ENCODE data around the gene DXO. TPM values are rescaled to one million over a fixed set of nuclear protein-coding genes. Genes with fewer than 3 reads are reported as not detected.

The DXO gene
- total and polyA plus RNA-seq, 11 donors, result 9.4 to 17.8 (median 12.8) TPM

GRCh38 chr6:31920811-31921210, 51.1 kb downstream of the DXO start:
- H3K4me3 ChIP-seq, result no peak overlapping the region
- H3K27ac ChIP-seq, result no peak overlapping the region
- H3K36me3 ChIP-seq, result no peaks in the 10 kb centered on the region
- no peaks in the 10 kb centered on the region for H3K9me3 ChIP-seq
- no peaks in the 10 kb centered on the region for H3K4me1 ChIP-seq
- intact Hi-C loops (cut with DNase I), result no loop called here
- no peak for TF ChIP-seq CTCF (IDR thresholded peaks at IDR 0.05)
- TF ChIP-seq POLR2A (IDR thresholded peaks at IDR 0.05), result no peak
- H3K27me3 ChIP-seq, result no peaks in the 10 kb centered on the region
- WGBS, 4 donors, result 77 to 89% (median 81%) methylated on average over 2 of the region's 2 CpGs
- ATAC-seq (peak in 1 of 4 donors; percentile 39), DNase-seq (no peak)

MicroRNAs encoded within 50 kb of the gene (microRNA counts, 767-probe panel; counts per million panel counts)
- microRNA hsa-miR-1236, result 0 to 71.6 counts per million in 2 donors

Small RNA genes within 50 kb of the gene (microRNA-seq; reads per million reads assigned to microRNA genes)
- 0 to 0.21 (median 0.10) reads per million in 4 donors for gene MIR1236

Other genes starting within 250 kb of the DXO start
Only the 30 nearest of the 33 such genes appear.
- 1 to 10 TPM in 7 of 9 donors, under 1 TPM in 2; 0.44 to 8.4 (median 1.9) TPM for gene MSH5, start 232.1 kb downstream of the DXO start, total RNA-seq
- 1 to 10 TPM; 1.0 to 2.3 TPM for gene MSH5, start 232.1 kb downstream of the DXO start, polyA plus RNA-seq
- gene SAPCD1, start 209.5 kb downstream of the DXO start, total RNA-seq, result 1 to 10 TPM in 1 of 9 donors, under 1 TPM in 2, not detected in 6; 0.73 to 1.5 (median 0.76) TPM
- gene SAPCD1, start 209.5 kb downstream of the DXO start, polyA plus RNA-seq, result under 1 TPM; 0.35 to 0.50 TPM
- 10 to 100 TPM in 7 of 9 donors, 1 to 10 TPM in 2; 8.0 to 25.8 (median 16.1) TPM for gene VWA7, start 194.8 kb downstream of the DXO start, total RNA-seq
- 1 to 10 TPM; 4.0 to 6.2 TPM for gene VWA7, start 194.8 kb downstream of the DXO start, polyA plus RNA-seq
- gene VARS1, start 176.4 kb downstream of the DXO start, total RNA-seq, result 10 to 100 TPM; 18.6 to 61.8 (median 26.1) TPM
- 10 to 100 TPM; 21.9 to 54.6 TPM for gene VARS1, start 176.4 kb downstream of the DXO start, polyA plus RNA-seq
- 10 to 100 TPM; 22.9 to 37.4 (median 25.9) TPM for gene LSM2, start 165.2 kb downstream of the DXO start, total RNA-seq
- gene LSM2, start 165.2 kb downstream of the DXO start, polyA plus RNA-seq, result 10 to 100 TPM; 27.5 to 64.7 TPM
- gene HSPA1L, start 156.9 kb downstream of the DXO start, total RNA-seq, result 1 to 10 TPM; 1.3 to 3.6 (median 1.8) TPM
- 1 to 10 TPM in 1 of 2 donors, under 1 TPM in 1; 0.95 to 1.9 TPM for gene HSPA1L, start 156.9 kb downstream of the DXO start, polyA plus RNA-seq
- 100 to 1,000 TPM; 169 to 412 (median 197) TPM for gene HSPA1A, start 156.6 kb downstream of the DXO start, total RNA-seq
- 100 to 1,000 TPM; 157 to 179 TPM for gene HSPA1A, start 156.6 kb downstream of the DXO start, polyA plus RNA-seq
- gene HSPA1B, start 144.4 kb downstream of the DXO start, total RNA-seq, result 100 to 1,000 TPM; 120 to 306 (median 146) TPM
- gene HSPA1B, start 144.4 kb downstream of the DXO start, polyA plus RNA-seq, result 100 to 1,000 TPM in 1 of 2 donors, 10 to 100 TPM in 1; 35.2 to 149 TPM
- 10 to 100 TPM; 18.7 to 39.5 (median 27.6) TPM for gene NEU1, start 109.3 kb downstream of the DXO start, total RNA-seq
- gene NEU1, start 109.3 kb downstream of the DXO start, polyA plus RNA-seq, result 10 to 100 TPM; 19.1 to 63.1 TPM
- gene SLC44A4, start 93.1 kb downstream of the DXO start, total RNA-seq, result not detected
- under 1 TPM in 1 of 2 donors, not detected in 1; 0.07 TPM for gene SLC44A4, start 93.1 kb downstream of the DXO start, polyA plus RNA-seq
- 10 to 100 TPM in 8 of 9 donors, 1 to 10 TPM in 1; 9.0 to 22.1 (median 14.8) TPM for gene EHMT2, start 74.4 kb downstream of the DXO start, total RNA-seq
- gene EHMT2, start 74.4 kb downstream of the DXO start, polyA plus RNA-seq, result 10 to 100 TPM; 12.9 to 15.2 TPM
- gene ZBTB12, start 70.1 kb downstream of the DXO start, total RNA-seq, result 1 to 10 TPM in 8 of 9 donors, under 1 TPM in 1; 0.99 to 4.3 (median 2.3) TPM
- 1 to 10 TPM; 2.2 to 2.8 TPM for gene ZBTB12, start 70.1 kb downstream of the DXO start, polyA plus RNA-seq
- gene C2, start 44.4 kb downstream of the DXO start, total RNA-seq, result 100 to 1,000 TPM in 1 of 9 donors, 10 to 100 TPM in 1, 1 to 10 TPM in 6, under 1 TPM in 1; 0.69 to 103 (median 5.3) TPM
- gene C2, start 44.4 kb downstream of the DXO start, polyA plus RNA-seq, result 1 to 10 TPM; 1.0 to 1.3 TPM
- gene CFB, start 26.0 kb downstream of the DXO start, total RNA-seq, result 100 to 1,000 TPM in 1 of 9 donors, 10 to 100 TPM in 1, 1 to 10 TPM in 7; 3.0 to 151 (median 5.3) TPM
- gene CFB, start 26.0 kb downstream of the DXO start, polyA plus RNA-seq, result 1 to 10 TPM; 3.7 to 5.4 TPM
- 10 to 100 TPM; 37.2 to 82.0 (median 46.4) TPM for gene NELFE, start 13.2 kb downstream of the DXO start, total RNA-seq
- gene NELFE, start 13.2 kb downstream of the DXO start, polyA plus RNA-seq, result 10 to 100 TPM; 35.4 to 82.0 TPM
- gene SKIC2, start 13.0 kb downstream of the DXO start, total RNA-seq, result 10 to 100 TPM; 24.5 to 51.8 (median 36.4) TPM
- gene SKIC2, start 13.0 kb downstream of the DXO start, polyA plus RNA-seq, result 10 to 100 TPM; 29.3 to 35.1 TPM
- gene C4A, start 9.9 kb upstream of the DXO start, total RNA-seq, result 100 to 1,000 TPM in 3 of 9 donors, 10 to 100 TPM in 6; 51.6 to 301 (median 82.4) TPM
- gene C4A, start 9.9 kb upstream of the DXO start, polyA plus RNA-seq, result 10 to 100 TPM; 34.5 to 34.6 TPM
- gene C4B, start 42.7 kb upstream of the DXO start, total RNA-seq, result 100 to 1,000 TPM in 3 of 9 donors, 10 to 100 TPM in 6; 40.9 to 307 (median 75.7) TPM
- 10 to 100 TPM; 30.8 to 33.0 TPM for gene C4B, start 42.7 kb upstream of the DXO start, polyA plus RNA-seq
- 1 to 10 TPM in 1 of 9 donors, under 1 TPM in 6, not detected in 2; 0.14 to 3.0 (median 0.69) TPM for gene CYP21A2, start 66.3 kb upstream of the DXO start, total RNA-seq
- 1 to 10 TPM in 1 of 2 donors, under 1 TPM in 1; 0.11 to 1.0 TPM for gene CYP21A2, start 66.3 kb upstream of the DXO start, polyA plus RNA-seq
- 100 to 1,000 TPM in 3 of 9 donors, 10 to 100 TPM in 6; 17.8 to 234 (median 56.9) TPM for gene TNXB, start 137.2 kb upstream of the DXO start, total RNA-seq
- 10 to 100 TPM; 23.8 to 47.9 TPM for gene TNXB, start 137.2 kb upstream of the DXO start, polyA plus RNA-seq
- gene ATF6B, start 156.1 kb upstream of the DXO start, total RNA-seq, result 10 to 100 TPM; 11.1 to 56.8 (median 28.7) TPM
- 10 to 100 TPM; 26.8 to 28.8 TPM for gene ATF6B, start 156.1 kb upstream of the DXO start, polyA plus RNA-seq
- 1 to 10 TPM; 1.3 to 3.7 (median 2.9) TPM for gene FKBPL, start 158.2 kb upstream of the DXO start, total RNA-seq
- gene FKBPL, start 158.2 kb upstream of the DXO start, polyA plus RNA-seq, result 1 to 10 TPM; 2.9 to 9.3 TPM
- gene PRRT1, start 179.8 kb upstream of the DXO start, total RNA-seq, result 1 to 10 TPM in 1 of 9 donors, under 1 TPM in 8; 0.28 to 1.1 (median 0.61) TPM
- under 1 TPM; 0.82 to 0.95 TPM for gene PRRT1, start 179.8 kb upstream of the DXO start, polyA plus RNA-seq
- gene PPT2, start 182.0 kb upstream of the DXO start, total RNA-seq, result 10 to 100 TPM; 17.1 to 34.0 (median 22.7) TPM
- 10 to 100 TPM; 13.1 to 21.6 TPM for gene PPT2, start 182.0 kb upstream of the DXO start, polyA plus RNA-seq
- 10 to 100 TPM in 2 of 9 donors, 1 to 10 TPM in 7; 2.4 to 11.2 (median 6.1) TPM for gene EGFL8, start 192.5 kb upstream of the DXO start, total RNA-seq
- 1 to 10 TPM; 4.3 to 8.1 TPM for gene EGFL8, start 192.5 kb upstream of the DXO start, polyA plus RNA-seq
- gene AGPAT1, start 203.9 kb upstream of the DXO start, total RNA-seq, result 10 to 100 TPM; 45.5 to 61.7 (median 51.0) TPM
- gene AGPAT1, start 203.9 kb upstream of the DXO start, polyA plus RNA-seq, result 10 to 100 TPM; 43.5 to 79.1 TPM
- 100 to 1,000 TPM in 2 of 9 donors, 10 to 100 TPM in 7; 62.7 to 136 (median 84.5) TPM for gene RNF5, start 206.3 kb upstream of the DXO start, total RNA-seq
- 100 to 1,000 TPM in 1 of 2 donors, 10 to 100 TPM in 1; 95.1 to 132 TPM for gene RNF5, start 206.3 kb upstream of the DXO start, polyA plus RNA-seq
- gene AGER, start 212.1 kb upstream of the DXO start, total RNA-seq, result 1 to 10 TPM in 6 of 9 donors, under 1 TPM in 2, not detected in 1; 0.69 to 5.7 (median 2.2) TPM
- gene AGER, start 212.1 kb upstream of the DXO start, polyA plus RNA-seq, result 1 to 10 TPM; 1.4 to 1.6 TPM
- 10 to 100 TPM; 25.3 to 60.4 (median 39.7) TPM for gene PBX2, start 218.1 kb upstream of the DXO start, total RNA-seq
- gene PBX2, start 218.1 kb upstream of the DXO start, polyA plus RNA-seq, result 10 to 100 TPM; 35.7 to 42.1 TPM
- gene GPSM3, start 220.5 kb upstream of the DXO start, total RNA-seq, result 10 to 100 TPM in 2 of 9 donors, 1 to 10 TPM in 7; 1.6 to 41.0 (median 3.8) TPM
- 1 to 10 TPM; 2.9 to 5.5 TPM for gene GPSM3, start 220.5 kb upstream of the DXO start, polyA plus RNA-seq

All from heart left ventricle (tissue), 16 donors.